Fibroblast of peridontal ligament (primary cell): ENCODE measurements around the gene CC2D2B.
"Not testable (repeated sequence)": the region's sequence is repeated elsewhere in the genome, so short reads cannot be mapped to it uniquely, and the experiment has no call there.

Experiments
- DNase-seq: peaks from one replicate; pipeline ENCODE4 v3.0.0-alpha.2; 2010; ENCODE audit errors: extremely low read depth

CC2D2B gene

DNA sequence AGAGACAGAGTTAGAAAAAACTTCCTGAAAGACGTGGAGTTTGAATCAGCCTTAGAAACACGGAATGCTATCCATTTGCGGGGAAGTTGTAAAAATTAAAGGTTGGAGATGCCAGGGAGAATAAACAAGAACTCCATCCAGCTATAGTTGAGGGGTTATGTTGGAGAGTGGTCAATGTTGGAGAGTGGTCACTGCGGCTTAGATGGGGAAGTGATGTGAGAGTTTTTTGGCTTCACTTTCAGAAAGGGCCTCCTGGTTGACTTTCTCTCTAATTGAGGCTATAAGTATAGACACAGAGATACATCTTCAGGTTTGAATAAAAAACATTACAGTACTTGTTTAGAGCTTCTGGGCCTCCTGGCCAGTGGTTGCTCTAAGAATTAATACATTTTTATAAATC, 675 bp downstream of the CC2D2B start:
- DNase-seq: no peak

DNA sequence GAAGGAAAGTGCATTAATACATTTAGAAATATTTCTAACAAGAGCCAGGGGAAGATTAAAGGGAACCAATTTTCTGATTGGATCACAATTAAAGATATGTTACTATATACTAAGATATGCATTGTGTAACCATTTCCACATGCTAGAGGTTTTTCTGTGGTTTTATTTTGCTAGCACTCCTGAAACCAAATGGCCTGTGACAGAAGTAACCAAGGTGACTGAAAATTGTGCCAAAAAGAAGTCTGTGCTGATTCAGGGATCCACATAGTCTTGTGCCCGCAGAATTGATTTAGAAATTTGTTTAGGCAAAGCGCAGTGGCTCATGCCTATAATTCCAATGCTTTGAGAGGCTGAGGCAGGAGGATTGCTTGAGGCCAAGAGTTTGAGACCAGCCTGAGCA, 1.8 kb downstream of the CC2D2B start:
- DNase-seq: peak; percentile 17

DNA sequence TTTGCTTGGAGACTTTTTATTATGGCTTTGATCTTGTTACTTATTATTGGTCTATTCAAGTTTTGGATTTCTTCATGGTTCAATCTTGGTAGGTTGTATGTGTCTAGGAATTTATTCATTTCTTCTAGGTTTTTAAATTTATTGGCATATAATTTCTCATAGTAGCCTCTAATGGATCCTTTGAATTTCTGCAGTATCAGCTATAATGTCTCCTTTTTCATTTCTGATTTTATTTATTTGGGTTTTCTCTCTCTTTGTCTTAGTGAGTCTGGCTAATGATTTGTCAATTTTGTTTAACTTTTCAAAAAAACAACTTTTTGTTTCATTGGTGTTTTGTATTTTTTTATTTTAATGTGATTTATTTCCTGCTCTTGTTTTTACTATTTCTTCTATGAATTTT, 8.3 kb downstream of the CC2D2B start:
- not testable (repeated sequence) for DNase-seq

DNA sequence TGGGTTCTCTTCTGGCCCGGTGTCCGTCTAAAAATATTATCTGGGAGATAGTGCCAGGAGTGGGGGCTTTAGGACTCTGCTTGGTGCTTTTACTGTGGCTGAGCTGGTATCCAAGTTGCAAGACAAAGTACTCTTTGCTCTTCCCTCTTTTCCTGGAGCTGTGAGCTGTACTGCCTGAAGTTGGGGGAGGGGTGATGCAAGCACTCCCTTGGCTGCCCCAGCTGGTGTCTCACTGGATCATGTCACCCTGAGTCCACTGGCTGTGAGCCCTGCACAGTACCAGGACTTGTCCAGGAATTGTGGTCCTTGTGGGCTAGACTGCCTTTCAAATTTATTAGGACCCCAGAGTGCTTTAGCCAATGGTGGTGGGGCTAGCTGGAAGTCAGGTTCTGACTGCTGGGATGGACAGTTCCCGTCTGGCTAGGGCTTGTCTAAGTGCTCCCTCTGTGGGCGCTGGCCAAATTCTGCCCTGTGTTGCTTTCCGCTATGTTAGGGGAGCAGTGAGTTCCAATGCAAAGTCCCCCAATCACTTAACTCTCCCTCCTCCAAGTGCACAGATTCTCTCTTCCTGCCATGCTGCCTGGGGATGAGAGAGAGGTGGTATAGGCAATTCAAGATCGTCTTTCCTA, 13.1 kb downstream of the CC2D2B start:
- DNase-seq: no peak

DNA sequence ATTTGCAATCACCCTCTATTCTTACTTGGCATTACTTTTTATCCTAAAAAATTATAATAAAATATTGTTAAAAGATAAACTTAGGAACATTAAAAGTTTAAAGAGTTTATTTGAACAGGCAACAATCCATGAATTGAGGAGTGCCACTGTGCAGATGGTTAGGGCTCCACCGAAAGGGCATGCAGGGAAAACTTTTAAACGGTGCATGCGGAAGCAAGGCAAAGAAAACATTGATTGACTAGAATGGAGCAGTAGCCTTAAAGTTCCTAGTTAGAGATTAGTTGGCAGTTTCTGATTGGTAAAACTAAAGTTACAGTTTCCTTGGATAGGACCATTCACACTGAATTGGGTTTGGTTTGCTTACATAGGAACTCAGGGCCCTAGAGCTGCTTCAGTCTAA, 17.3 kb downstream of the CC2D2B start:
- DNase-seq: no peak

DNA sequence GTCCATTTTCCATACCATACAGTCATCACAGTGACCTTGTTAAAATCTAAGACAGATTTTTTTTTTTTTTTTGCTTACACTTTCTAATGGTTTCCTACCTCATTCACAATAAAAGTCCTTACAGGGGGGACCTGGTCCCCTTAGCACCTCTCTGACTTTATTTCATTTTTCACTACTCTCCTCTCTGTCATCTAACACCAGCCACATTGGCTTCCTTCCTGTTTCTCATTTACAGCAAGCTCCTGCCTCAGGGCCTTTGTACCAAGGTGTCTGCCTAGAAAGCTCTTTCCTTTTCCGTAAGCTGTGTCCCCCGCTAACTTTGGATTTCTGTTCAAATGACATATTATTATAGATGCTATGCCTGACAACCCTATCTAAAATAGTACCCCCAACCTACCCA, 27.7 kb downstream of the CC2D2B start:
- no peak for DNase-seq

DNA sequence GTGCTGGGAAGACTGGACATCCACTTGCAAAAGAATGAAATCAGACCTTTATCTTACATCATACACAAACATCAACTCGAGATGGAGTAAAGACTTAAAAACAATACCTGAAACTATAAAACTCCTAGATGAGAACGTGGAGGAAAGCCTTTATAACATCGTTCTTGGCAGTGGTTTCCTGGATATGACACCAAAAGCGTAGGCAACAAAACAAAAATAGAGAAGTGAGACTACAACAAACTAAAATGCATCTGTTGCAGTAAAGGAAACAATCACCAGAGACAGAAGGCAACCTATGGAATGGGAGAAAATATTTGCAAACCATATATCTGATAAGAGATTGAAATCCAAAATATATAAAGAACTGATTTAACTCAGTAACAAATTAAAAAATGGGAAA, 33.3 kb downstream of the CC2D2B start:
- DNase-seq: no peak

DNA sequence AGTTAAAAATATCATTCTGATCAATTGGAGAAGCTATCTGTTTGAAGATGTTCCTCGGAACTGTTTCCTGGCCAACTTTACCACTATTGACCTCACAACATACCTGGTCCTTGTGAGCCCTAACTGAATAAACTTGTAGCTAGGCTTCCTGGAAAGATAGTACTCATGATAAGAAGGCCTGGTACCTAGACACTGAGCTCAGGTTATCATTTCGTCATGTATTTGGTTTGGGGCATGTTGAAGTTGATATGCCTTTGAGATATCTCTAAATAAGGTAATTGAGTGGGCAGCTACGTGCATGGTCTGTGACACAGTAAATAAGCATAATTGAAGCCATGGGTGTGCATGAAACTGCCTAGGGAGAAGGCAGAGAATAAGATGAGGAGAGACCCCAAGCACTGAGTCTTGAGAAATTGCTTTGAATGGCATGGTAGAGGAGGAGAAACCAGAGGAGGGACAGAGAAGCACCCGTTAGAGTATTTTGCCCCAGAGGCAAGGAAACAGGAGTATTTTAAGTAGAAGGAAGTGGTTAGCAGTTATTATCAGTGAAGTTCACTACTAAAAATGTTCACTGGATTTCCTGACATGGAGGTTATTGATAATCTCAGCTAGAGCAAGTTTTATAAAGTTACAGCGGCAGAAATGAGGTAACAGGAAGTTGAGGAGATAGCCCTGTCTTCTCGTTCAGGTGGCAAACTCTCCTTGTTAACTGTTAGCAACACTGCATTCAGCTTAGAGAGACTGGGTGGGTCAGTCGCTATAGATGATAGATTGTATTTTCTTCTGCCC, 55.6 kb downstream of the CC2D2B start:
- no peak for DNase-seq

DNA sequence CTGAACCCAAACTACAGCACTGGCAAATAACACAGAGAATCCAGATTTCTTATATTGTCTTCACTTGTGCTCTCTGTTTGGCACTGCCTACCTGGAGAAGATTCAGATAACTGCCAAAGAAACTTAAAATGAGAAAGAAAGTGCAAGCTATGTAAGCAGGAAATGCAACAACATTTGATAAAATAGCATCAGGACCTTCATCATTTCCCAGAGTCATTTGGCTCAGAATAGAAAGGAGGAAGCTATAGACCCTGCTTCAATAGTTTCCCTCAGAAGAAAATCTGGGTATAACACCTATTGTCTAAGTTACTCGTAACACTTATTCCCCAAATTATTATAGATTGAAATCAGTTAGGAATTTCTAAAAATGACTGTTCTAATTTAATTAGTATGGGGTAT, 56.2 kb downstream of the CC2D2B start:
- no peak for DNase-seq

DNA sequence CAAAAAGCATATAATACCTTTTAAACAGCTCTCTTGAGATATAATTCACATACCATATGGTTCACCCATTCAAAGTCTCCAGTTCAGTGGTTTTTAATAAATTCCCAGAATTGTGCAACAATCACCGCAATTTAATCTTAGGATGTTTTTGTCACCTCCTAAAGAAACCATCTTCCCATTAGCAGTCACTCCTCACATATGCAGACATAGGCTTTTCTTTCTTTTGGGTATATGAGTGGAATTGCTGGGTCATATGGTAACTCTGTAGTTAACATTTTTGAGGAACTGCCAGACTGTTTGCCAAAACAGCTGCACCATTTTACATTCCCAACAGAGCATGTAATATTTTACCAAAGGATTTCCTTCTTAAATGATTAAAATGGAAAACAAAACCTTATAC, 57.0 kb downstream of the CC2D2B start:
- DNase-seq: peak; percentile 23

DNA sequence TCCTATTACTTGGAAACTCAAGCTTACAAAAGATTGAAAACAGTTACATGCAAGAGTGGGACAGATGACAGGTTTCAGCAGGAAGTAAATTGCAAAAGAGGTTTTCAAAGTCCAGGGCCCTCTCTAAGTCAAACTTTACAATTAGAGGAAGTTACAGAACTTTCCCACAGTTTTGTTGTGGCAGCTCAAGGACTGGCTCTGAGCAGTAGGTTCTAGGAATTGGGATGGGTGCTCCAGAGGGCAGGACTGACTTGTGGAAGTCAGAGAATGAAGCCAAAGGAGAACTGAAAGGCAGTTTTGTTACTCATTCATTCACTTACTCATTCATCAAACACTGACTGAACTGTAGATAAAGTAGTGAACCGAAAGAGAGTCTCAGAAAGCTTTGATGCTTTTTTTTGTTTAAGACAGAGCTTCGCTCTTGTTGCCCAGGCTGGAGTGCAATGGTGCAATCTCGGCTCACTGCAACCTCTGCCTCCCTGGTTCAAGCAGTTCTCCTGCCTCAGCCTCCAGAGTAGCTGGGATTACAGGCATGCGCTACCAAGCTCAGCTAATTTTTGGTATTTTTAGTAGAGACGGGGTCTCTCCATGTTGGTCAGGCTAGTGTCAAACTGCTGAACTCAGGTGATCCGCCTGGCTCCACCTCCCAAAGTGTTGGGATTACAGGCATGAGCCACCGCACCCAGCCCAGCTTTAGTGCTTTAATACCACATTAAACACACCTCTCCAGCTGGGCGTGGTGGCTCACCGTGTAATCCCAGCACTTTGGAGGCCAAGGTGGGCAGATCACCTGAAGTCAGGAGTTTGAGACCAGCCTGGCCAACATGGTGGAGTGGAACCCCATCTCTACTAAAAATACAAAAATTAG, 68.8 kb downstream of the CC2D2B start:
- DNase-seq: no peak

DNA sequence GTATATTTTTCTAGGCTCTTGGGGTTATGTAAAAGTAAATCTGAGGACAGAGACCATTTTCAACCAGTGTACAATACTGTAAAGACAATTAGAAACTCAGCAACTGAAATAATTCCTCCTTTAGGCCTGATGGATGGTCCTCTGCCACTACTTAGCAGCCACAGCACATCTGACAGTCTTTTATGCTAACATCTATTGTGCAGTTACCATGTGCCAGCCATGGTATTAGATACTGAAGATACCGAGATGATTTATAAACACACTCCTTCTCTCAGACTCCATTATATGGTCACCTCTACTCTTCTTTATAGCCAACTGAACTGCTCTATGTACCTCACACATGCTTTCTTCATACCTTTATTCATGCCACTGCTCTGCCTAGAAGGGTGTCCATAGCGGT, 74.4 kb downstream of the CC2D2B start:
- DNase-seq: no peak

DNA sequence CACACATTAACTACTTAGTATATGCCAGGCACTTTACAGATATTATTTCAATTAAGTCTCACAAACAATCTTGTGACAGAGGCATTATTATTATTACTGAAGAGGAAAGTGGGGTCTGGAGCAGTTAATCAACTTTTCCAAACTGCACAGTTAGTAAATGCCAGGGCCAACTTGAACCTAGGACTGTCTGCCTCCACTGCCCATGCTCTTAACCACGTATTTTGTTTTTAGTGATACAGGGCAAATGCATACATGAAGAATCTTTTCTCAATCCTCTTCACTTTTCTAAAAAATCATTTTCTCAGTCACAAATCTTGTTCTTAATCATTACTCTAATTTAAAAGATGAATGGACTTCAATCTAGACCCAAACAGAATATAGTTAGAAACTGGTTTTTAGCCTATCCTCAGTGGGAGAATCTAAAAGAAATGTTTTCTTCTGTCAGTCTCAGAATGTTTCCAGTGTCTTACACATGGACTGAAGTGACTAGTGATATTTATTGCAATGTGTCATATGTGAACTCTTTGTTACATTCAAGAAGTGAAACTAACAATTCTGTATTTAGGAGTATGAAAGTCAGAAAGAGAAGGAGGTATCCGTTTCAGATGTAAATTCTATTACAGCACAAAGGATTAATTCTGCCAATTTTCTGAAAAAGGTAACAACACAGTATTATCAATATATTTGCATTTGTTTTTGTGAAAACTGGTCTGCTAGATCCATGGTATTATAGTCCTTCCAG, 80.1 kb downstream of the CC2D2B start:
- no peak for DNase-seq

DNA sequence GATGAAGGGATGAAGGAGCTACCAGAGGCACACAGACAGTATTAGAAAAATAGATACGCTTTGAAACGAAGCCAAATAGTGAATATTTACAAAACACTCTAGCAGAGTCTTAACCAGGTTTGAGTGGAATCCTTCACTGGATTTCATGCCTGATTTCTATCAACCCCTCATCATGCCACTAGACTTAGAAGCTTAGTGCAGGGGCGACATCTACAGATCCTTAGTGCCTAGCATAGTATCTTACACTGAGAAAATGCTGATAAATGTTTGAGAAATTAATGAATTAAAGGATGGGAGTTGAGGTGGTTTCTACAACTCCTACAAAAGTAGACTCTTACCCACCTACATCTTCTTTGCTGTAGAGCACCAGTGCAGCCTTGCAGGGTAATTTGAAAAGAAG, 80.9 kb downstream of the CC2D2B start:
- peak; percentile 2 for DNase-seq

DNA sequence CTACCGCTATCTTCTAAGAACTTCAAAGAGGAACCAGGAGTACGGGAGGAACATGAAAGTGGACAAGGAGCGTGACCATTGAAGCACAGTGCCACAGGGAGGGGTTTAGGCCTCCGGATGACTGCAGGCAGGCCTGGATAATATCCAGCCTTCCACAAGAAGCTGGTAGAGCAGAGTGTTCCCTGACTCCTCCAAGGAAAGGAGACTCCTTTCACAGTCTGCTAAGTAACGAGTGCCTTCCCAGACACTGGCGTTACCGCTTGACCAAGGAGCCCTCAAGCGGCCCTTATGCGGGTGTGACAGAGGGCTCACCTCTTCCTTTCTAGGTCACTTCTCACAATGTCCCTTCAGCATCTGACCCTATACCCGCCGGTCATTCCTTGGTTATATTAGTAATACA, 86.6 kb downstream of the CC2D2B start:
- DNase-seq: not testable (repeated sequence)

DNA sequence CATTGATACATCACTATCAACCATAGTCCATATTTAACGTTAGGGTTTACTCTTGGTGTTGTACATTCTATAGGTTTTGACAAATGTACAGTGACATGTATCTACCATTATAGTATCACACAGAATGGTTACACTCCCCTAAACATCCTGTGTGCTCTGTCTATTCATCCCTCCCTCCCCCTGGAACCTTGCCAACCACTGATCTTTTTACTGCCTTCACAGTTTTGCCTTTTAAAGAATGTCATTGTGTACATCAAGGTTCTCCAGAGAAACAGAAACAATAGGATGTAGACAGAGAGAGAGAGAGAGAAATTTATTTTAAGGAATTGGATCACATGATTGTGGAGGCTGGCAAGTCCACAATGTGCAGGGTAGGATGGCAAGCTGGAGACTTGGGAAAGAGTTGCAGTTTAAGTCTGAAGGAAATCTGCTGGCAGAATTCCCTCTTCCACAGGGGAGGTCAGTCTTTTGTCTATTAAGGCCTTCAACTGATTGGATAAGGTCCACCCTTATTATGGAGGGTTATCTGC, 90.5 kb downstream of the CC2D2B start:
- DNase-seq: no peak

DNA sequence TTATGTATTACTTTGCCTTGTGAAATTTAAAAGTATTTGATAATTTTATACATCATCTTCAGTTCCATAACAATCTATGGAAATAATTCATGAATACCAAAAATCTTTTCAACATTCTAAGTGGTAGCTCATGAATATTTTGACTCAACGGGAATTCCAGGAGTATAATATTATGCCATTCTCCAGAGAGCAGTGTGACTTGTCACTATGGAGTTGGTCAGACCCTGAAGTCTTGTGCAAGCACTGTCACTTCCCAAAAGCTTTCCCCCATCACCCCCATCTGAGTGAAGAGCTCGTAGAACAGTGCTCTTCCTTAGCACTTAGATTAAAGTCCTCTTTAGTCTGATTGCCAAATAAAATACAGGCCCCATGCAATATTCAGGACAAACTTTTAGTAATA, 106.2 kb downstream of the CC2D2B start:
- DNase-seq: no peak

DNA sequence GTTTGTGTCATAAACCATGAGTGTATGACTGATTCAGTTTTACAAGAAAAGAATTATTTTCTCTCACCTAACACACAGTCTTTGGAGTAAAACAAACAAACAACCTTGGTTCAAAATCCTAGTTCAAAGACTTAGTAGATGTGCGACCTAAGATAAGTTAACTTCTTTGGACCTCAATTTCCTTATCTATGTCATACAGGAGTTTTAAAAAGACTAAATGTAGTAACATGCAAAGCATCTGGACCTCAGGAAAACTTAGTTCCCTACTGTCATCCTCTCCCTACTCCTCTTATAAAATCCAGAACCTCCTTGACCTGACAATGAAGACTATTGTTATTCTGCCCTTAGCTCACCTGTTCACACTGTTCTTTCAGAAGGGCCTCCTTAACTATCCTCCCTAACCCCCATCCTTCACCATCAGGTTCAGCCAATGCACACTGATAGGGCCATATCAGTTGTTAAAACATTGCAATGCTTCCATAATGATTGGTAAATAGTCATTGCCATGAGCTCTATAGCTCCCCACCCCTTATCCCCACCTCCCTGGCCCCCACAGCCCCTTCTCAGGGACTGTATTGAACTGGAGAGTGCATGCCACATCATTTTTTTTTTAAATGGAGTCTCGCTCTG, 106.8 kb downstream of the CC2D2B start:
- no peak for DNase-seq

DNA sequence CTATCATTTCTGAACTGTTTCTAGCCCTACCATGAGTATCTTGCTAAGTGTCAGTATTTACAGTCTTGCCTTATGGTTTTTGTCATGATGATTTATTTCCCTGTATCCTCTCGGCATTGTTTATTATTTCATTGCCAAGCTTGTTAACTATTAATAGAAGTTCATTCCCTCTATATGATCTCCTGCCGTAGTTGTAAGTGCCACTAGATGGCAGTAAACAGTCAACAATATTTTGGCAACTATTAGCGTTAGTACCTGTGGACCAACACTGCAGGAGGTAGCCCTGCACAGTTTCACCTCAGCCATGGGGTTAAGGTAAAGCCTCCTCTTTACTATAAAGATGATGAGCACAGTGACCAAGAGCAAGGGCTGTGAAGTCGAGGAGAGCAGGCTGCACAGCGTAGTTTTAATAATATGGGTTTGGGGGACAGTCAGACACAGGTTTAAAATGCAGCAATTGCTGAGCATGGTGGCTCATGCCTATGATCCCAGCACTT, 109.5 kb downstream of the CC2D2B start:
- DNase-seq: peak; percentile 63

DNA sequence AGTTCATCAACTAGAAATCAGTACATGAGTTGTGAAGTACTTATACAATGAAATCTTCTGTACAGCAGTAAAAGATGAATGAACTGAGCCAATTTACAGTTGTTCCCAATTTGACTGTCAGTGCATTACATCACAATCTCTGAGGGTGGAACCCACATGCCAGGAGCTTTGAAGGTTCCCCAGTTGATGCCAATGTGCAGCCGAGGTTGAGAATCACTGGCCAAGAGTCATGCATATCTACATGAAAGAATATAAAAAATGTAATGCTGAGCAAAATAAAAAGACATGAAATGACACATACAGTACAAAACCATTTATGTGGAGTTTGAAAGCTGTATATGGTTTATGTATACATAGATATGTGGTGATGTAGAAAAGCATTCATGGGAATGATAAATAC, 113.6 kb downstream of the CC2D2B start:
- no peak for DNase-seq

DNA sequence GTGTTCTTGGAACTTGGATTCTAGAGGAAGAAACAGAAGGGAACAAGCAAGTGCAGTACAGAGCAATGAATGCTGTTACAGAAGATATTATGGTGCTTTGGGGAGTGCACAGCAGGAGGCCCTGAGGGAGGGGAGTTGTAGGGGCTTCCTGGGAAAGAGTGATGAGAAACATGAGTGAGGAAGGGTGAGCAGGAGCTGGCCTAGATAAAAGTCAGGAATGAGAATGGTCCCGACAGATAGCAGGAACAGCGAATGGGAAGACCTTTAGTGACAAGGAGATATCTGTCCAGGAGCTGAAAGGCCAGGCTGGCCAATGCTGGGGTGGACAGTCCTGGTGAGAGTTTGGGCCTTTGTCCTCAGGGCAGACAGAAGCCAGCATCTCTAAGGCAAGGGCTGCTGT, 115.0 kb downstream of the CC2D2B start:
- no peak for DNase-seq
